GM19025 (cell line): ENCODE data around the gene TBC1D10B.
A peak's percentile ranks its signal among the peaks of the same experiment; 100 is the strongest.
"Not testable (repeated sequence)": the region's sequence is repeated elsewhere in the genome, so short reads cannot be mapped to it uniquely, and the experiment has no call there.

ENCODE experiments used
- ATAC-seq: cut with Tn5 transposase; IDR thresholded peaks from one replicate; pipeline ENCODE4 v1.9.1; 2021; ENCODE audit warnings: mild to moderate bottlenecking, low read depth, moderate library complexity; ENCODE audit not compliant: unreplicated experiment

TBC1D10B gene

DNA sequence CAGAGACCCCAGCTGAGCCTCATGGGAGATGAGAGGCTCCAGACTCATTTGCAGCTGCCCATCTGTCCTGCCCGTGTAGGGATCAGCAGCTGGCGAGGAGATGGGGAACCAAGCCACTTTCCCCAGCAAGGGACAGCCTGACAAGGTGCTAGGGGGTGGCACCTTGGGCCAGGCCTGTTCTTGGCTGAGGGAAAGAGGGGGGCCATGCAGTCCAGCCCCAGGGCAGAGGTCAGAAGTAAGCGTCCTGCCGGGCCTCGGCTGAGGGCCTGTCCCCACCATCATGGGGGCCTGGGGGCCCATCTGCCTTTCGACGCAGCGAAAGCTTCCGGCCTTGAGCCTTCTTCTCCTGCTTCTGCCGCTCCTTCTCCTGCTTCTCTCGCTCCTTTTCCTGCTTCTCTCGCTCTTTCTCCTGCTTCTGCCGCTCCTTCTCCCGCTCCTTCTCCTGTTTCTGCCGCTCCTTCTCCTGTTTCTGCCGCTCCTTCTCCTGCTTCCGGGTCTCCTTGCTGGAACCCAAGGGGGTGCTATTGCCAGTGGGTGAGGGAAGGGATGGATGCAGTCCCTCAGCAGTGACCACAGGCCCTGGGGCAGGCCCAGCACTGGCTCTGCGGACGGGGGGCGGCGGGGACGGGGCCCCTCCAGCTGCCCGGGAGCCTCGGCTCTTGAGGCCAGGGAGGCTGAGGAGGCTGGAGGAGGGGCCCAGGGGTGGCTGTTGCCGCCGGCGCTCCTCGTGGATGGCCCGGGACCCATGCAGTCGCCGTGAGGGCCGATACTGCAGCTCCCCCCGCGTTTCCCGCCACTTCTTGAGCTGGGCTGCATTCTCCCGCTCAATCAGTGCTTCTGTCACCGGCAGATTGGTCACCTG is 12.3 kb downstream of the TBC1D10B start:
- no peak for ATAC-seq

DNA sequence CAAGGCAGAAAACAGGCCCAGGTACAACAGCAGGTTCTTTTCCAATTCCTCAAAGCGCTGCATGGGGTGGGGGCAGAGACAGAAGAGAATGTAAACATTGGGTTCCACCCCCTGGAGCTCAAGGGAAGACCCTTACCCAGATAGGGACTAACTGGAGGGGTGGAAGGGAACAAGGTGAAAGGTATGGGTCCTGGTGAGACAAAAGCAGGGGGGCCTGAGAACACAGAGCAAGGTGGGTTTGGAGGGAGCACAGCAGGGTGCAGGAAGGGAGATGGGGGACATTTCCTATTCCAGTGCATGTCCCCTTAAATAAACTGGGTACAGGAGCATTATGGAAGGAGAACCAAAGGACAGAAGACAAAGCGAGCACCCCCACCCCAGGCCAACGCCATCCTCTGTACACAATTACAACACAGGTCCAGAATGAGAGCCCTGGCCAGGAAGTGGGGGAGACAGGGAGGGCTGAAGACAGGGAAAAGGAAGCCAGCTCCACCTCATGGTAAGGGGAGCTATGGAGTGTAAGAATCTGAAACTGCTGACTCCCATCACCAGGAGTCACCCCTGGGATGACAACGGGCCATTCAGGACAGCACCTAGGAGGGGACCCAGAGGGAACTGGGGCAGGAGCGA is 13.1 kb downstream of the TBC1D10B start:
- no peak for ATAC-seq

DNA sequence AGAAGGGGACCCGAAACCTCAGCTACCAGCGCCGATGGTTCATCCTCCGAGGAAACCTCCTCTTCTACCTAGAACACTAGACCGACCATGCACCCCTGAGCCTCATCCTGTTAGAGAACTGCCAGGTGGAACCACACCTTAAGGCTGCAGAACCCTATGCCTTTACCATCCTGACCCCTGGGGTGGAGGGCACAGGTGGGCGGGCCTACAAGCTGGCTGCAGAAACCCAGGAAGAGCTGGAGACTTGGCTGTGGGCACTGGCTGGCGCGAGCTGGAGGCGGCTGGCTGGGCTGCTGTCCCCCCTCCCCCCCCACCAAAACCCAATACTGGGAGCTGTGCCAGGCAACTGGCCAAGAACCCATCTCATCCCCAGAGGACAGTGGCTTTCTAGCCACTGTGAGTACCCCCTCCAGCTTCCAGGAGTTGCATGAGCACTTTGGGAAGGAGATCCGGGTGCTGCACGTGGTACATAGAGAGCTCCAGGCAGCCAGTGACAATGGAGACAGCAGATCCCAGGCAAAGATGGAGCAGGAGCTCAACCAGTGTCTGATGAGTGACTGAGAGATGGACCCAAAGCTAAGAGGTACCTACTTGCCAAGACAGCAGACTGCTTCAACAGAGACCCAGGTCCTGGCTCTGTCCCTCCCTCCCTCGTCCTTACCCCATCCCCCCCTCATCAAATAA is 13.8 kb downstream of the TBC1D10B start:
- ATAC-seq, result no peak

DNA sequence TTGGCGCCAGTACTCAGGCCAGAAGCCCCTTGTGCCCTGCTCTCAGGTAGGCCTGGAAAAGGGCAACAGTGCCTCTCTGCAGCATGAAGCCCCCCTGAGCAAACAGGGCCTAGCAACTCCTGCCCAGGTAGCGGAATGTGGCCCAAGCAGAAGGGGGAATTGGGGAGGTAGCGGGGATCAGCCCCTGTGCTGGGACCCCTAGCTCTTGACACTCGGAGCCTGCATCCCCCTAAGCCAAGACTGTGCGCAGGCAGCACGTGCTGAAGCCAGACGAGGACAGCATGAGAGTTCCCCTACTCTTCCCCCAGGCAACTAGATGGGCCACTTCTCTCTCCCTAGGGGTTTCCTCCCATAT is 14.4 kb downstream of the TBC1D10B start:
- no peak for ATAC-seq

DNA sequence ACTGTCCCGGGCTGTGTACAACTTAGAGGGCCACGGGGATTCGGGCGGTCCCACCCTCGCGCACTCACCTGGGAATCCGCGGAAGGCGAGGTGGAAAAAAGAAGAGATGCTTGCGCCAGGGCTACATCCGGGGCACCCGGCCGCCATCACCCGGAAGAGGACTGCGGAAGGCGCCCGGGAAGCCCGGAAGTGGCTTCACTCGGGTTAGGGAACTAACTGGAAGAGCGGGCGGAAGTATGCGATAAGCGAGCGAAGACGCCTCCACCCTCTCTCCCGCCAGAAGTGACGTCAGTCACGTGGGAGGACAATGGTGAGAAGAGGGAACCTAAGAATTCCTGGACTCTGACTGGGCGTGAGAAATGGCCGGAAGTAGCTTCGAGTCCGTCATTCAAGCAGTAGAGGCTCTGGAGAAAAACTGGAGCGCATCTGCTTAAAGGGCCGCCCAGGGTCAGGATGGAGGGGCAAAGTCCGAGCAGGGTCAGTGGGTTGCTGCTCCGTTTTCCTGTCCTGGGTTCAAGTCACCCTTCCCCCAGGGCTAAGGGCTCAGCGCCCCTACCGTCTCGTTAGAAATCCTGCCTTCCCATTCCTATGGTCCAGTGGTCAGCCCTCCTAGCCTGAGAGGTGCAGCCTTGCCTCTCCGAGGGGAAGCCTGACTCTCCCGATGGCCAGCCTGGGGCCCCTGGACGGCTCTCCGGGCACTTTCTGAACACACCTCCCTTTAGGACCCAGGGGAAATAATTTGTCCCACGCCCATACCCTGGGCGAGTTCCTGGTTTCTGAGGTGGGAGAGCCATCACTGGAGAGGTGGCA is 14.9 kb downstream of the TBC1D10B start, which contains the start of gene CD2BP2:
Gene CD2BP2, minus strand, starts transcription at position 165 of the 810 bp plus-strand sequence. CDS start 627 bp downstream, outside the sequence.
- ATAC-seq, result peak; percentile 69

DNA sequence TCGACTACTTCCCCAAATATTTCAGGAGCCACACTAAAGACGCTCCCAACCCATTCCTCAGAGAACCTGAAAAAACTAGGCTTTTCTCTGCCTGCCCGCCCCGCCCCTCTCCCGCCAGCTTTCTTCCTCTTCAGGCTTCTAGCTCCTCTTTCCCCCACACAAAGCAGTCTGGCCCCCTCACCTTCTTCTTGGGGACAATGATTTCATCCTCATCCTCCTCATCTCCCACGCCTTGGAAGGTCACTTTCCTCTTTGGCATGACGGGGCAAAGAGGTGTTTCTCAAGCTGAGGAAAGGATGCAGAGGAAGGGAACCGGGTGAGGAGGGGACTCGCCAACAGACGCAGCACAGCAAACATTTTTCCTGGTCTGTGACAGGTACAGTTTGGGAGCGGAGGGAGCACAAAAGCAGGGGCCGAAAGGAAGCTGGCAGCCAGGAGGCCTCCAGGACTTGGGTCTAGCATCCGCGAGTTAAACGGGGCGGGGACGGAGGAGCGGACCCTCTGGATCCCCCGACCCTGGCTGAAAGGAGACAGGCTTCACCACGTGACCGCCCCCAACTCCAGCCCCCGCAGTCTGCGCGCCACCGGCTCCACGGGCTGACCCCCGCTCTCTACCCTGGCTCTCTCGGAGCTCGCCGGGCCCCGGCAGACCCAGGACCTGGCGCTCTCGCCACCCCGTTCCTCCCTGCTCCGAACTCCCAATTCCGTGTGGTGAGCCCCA is 15.7 kb downstream of the TBC1D10B start:
- no peak for ATAC-seq

DNA sequence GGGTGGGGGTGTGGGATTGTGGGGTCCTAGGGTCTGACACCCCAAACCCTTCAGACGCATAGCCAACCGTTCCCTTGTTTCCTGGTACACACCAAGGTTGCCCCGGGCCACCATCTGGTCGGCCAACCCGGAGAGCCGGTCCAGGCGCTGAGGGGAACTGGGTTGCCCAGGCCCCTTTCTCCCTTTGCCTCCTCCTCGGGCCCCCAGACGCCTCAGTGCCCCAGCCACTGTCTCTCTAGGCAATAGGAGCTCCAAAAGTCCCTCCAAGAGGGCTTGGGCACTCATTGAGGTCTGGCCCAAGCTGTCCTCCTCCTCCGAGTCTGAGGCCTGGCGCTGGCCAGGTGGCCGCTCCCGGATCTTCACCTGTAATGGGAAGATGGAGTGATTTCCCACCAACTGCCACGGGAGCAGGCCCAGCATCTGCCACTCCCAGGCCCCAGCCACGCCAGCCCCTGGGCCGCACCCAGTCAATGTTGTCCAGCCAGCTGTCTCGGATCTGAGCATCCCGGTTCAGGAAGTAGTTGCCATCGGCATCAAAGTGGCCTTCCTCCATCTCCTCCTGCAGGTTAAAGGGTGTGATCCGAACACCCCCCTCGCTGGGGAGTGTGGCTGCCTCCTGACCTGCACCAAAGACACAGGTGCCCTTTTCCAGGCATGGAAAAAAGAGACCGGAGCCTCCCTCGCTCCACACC is 16.7 kb downstream of the TBC1D10B start:
- ATAC-seq, result no peak

DNA sequence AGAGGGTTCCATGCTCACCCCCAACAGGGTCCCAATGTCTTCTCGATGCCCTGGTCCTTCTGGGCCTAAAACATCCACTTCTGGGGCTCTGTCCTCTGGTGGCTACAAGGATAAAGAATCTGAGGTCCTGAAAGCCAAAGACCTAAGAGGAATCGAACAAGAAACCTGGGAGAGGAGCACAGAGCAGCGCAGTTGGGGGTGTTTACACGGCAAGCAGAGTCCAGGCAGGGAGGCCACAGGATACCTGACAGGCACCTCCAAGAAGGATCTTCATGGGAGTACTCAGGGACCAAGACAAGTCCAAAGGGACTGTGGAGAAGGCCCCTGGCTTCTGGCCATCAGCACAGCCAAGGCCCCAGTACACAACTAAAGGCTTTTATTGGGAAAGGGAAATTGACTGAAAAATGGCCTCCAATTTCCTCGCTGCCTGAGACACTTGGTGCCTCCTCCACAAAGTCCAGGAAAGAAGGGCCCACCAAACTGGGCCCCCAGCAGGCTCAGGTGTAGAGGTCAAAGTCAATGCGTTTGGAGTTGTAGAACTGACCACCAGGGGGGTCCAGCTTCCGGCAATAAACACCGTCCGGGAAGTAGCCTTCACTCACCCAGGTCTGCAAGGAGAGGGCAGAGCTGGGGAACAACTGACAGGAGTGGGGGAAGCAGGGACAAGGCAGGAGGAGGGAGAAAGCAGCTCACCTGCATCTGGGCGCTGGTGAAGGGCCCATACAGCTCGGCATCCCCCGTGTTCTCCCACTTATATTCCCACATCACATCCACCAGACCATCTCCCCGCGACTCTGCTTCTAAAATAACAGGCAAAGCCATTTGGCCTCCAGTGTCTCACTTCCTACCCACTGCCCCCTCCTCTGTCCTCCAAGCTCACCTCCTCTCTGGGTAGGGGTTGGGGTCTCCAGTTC is 17.5 kb downstream of the TBC1D10B start:
- ATAC-seq, result no peak

DNA sequence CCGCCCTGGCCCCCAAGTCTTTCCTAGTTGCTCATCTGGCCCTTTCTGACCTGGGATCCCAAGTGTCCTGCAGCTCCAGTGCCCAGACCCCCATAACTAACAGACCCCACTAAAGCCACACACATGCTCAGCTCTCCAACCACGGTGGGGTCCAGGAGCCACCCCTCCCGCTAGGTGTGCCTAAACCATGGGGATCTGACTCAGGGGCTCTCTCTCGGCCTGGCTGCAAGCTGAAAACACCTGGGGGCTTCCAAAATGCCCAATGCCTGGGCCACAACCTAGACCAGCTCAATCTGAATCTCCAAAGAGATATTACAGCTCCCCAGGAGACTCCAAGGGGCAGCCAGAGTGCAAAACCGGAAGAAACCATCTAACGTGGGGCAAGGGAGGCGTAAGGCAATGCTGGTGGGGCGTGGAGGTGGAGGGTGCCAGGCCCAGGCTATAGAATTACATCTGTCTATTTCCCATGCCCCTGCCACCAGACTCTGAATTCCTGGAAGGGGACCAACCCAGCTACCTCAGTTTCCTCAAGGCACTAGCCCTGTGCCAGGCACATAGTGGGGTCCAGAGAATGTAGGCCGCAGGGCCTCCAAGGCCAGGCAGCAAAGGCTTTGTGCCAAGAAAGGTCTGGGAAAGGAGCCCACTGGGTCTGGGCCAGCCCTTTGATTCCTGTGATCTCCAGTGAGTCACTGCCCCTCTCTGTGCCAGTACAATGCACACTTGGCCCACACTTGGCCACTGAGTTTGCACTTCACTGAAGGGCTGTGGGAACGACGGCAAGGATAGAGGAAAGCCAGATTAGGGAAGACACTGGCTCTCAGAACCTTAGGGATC is 18.5 kb downstream of the TBC1D10B start:
- ATAC-seq, result no peak

DNA sequence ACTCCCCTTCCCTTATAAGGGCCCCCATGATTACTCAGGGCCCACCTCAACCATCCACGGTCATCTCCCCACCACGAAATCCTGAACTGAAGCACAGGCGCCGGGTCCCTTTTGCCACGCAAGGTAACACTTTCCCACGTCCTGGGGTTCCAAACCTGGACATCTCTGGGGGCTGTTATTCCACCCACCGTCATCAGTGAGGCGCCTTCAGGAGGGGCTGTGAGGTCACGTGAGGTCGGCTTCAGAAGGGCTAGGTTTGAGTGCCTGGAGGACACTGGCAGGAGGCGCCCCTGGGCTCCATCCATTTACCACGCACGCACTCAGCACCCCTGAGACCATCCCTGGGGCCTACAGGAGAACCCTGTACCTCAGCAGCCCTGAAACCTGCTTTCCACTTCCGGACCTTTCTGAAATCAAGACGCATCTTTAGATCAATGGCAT is 19.3 kb downstream of the TBC1D10B start:
- no peak for ATAC-seq

DNA sequence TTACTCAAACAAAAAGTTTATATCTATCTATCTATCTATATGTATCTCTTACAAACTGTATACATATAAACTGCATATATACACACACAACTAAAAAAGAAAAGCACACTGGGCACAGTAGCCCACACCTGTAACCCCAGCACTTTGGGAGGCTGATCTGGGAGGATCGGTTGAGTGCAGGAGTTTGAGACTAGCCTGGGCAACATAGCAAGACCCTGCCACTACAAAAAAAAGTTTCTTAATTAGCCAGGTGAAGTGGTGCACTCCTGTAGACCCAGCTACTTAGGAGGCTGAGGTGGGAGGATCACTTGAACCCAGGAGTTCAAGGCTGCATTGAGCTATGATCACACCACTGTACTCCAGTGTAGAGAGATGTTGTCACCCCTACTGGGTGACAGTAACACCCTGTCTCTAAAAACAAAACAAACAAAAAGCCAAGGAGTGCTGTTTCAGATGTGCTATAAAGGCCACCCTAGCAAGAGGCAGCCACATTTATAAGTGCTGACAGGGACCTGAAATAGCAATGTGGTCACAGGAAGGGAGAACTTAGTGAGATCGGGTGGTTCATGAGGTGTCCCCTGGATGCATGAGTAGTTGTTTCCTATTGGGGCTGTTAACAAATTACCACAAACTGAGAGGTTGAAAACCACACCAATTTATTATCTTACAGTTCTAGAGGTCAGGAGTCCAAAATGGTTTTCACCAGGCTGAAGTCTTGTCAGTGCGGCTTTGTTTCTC is 20.0 kb downstream of the TBC1D10B start:
- no peak for ATAC-seq

DNA sequence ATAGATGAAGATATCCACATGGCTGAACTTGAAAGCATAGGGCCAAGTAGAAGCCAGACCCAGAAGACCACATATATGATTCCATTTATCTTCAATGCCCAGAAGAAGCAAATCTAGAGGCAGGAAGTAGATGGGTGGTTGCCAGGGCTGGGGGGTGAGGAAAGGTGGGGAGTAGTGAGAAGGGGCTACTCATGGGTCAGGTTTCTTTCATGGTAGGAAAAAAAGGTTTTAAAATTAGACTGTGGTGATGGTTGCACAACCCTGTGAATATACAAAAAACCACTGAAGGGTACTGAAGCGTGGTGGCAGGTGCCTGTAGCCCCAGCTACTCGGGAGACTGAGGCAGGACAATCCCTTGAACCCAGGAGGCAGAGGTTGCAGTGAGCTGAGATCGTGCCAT is 20.6 kb downstream of the TBC1D10B start:
- ATAC-seq, result no peak

DNA sequence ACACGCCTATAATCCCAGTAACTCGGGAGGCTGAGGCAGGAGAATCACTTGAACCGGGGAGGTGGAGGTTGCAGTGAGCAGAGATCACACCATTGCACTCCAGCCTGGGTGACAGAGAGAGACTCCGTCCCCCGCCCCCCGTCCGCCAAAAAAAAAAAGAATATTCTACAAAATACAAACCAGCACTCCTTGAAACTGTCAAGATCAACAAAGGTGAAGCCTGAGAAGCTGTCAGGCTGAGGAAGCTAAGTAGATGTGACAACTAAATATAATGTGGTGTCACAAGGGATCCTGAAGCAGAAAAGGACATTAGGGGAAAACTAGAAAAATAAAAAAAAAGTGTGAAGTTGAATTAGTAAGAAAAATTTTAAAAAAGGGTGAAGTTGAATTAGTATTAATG is 21.4 kb downstream of the TBC1D10B start:
- ATAC-seq, result no peak

DNA sequence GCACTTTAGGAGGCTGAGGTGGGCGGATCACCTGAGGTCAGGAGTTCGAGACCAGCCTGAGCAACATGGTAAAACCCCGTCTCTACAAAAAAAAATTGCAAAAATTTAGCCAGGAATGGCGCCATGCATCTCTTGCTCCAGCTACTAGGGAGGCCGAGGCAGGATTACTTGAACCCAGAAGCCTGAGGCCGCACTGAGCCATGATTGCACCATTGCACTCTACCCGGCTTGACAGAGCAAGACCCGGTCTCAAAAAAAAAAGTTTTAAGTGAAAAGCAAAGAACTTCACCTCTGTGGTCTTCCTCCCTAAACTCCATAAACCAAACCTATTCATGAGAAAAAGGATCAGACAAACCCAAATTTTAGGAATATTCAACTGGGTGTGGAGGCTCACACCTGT is 22.2 kb downstream of the TBC1D10B start:
- no peak for ATAC-seq

DNA sequence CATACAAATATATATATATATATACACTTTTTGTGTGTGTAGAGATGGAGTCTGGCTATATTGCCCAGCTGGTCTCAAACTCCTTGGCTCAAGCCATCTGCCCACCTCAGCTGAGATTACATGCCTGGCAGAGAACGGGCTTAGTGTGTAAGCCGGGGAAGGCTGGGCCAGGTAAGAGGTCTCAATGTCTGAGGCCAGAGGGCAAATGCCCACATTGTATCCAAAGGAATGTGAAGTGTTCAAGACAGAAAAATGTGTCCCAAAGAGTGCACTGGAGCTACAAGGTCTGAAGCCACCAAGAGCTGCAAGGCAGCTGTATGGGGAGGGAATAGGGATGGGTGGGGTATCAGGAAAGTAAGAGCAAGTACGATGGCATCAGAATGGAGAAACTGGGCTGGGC is 24.0 kb downstream of the TBC1D10B start:
- no peak for ATAC-seq

DNA sequence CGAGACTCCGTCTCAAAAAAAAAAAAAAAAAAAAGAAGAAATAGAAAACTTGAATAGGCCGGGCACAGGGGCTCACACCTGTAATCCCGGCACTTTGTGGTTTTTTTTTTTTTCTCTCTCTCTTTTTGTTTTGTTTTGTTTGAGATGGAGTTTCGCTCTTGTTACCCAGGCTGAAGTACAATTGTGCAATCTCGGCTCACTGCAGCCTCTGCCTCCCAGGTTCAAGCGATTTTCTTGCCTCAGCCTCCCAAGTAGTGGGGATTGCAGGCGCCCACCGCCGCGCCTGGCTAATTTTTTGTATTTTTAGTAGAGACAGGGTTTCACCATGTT is 26.8 kb downstream of the TBC1D10B start:
- not testable (repeated sequence) for ATAC-seq
